CD4-positive, alpha-beta T cell treated with Interleukin-10 for 1 hour (primary cell): ENCODE results near the gene MED26.
A peak's percentile ranks its signal among the peaks of the same experiment; 100 is the strongest.

Source experiments
- DNase-seq: peaks from one replicate; pipeline ENCODE4 v3.0.0-alpha.2; 2020

The MED26 gene

GRCh38 chr19:16609511-16610200 is 18.3 kb downstream of the MED26 start:
- no peak for DNase-seq

DNA sequence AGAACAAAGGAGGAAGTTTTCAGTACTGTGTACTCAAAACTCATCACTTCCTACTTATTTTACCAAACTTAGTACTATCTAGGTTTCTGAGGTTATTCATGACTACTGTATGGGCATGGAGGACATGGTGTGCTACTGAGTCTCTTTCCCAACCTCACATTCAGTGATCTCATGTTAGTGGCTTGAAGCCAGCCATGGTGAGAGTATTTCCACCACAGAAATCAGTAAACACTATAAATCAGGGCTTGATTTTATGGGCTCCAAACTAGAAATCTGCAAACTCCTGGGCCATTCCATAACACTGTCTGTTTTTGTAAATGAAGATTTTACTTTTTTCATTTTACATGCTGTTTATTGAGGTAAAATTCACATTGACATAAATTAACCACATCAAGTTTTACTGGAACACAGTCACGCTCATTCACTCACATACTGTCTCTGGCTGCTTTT is 19.7 kb downstream of the MED26 start:
- DNase-seq = no peak

DNA sequence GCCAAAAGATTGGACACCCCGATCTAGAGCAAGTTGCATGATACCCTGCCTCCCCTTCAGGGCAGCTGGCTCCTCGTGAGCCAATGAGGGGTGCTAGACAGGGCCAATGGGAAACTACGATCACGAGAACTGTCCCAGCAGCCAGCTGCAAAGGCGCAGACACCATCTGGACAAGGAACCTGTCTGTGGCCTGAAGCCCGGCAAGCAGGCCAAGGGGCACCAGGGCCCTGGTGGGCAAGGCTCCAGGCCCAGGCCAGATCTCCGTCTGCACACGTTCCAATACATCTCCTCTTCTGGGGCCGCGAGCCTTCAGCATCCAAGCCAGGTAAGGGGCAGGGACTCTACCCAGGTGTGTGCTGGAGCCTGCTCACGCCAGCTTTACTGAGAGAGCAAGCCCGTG is 20.2 kb downstream of the MED26 start:
- DNase-seq = no peak

DNA sequence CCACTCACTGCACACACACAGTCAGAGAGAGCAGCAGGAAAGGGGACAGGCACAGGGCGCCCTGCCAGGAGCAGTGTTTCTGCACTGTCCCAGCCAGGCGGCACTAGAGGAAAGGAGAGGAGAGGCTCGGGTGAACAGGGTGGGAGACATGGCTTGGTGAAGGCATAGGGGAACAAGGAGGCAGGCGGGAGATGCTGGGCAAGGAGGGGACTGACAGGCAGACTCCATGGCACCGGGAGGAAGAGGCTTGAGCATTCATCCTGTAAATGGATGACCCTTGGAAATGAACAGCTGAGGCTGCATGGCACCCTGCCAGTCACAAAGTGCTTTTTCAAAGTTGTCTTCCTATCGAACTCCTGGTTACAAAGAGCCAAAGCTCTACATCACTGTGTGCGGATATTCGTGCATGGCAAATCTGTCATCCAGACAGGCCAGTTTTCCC is 22.4 kb downstream of the MED26 start:
- no peak for DNase-seq

DNA sequence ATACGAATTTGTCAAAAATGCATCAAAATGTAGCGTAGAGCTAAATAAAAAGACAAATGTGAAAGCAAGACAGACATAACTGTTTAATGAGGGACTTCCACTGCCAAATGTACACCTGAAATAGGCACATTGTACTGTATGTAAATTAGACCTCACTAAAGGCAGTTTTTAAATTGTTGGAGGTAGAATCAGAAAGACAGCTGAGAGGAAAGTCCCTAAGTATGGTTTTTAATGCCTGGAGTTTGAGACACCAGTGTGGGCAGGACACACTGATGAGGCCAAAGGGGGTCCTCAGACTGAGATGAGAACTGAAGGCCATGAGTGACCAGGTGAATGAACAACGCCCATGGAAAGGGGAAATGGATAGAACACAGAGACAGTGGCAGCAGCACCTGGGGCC is 22.9 kb downstream of the MED26 start:
- no peak for DNase-seq

- DNase-seq = no peak
Observed at GRCh38 chr19:16604615-16605014, 23.4 kb downstream of the MED26 start.

DNA sequence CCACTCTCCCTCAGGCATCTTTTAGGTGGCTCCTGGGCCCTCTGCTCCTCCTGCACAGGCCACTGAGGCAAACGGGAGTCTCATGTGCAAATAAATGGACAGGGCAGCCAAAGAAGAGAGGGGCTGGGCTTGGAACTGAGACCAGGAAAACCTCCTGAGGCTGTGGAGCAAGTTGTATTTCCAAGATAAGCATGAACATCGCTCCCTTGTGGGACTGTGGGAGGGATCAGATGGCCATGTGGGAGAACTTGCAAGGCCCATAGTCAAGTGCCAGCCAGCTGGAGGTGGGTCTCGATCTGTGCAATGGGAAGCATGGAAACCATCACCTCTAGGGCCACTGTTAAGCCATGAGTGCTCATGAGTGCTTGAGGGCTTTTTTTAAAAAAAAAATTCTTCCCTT is 24.9 kb downstream of the MED26 start:
- no peak for DNase-seq

DNA sequence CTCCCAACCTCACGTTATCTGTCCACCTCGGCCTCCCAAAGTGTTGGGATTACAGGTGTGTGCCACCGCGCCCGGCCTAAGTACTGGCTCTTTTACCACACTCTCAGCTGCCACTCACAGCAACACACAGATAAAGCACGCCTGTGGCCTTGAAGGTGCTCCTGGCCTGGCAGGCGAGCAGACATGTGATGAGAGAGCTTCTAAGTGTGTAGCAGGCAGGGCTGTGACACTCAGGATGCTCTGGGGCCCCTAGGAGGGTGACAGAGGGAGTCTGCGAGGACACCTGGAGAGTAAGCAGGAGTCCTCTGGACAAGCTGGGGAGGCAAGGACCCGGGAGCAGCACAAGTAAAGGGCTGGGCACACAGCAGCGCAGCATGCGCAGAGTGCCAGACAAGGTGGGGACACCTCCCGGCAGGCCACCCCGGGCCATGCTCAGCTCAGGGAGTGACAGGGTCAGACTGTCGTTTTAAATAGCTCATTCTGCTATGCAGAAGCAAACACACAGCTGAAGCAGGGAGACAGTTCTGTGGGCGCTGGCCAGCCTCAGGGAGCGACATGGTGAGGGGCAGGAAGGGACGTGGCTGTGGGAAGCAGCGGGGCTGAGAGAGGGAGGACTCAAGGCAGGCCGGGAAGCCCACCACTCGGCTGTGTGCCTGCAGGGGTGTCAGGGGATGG is 26.5 kb downstream of the MED26 start:
- DNase-seq = no peak

DNA sequence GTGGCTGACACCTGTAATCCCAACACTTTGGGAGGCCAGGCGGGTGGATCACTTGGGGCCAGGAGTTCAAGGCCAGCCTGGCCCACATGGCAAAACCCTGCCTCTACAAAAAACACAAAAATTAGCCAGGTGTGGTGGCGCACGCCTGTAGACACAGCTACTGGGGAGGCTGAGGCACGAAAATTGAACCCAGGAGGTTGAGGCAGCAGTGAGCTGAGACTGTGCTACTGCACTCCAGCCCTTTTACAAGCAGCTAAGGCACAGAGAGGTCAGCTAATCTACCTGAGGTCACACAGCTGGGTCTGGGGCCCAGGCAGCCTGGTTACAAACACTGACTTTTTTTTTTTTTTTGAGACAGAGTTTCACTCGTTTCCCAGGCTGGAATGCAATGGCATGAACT is 27.2 kb downstream of the MED26 start:
- no peak for DNase-seq

DNA sequence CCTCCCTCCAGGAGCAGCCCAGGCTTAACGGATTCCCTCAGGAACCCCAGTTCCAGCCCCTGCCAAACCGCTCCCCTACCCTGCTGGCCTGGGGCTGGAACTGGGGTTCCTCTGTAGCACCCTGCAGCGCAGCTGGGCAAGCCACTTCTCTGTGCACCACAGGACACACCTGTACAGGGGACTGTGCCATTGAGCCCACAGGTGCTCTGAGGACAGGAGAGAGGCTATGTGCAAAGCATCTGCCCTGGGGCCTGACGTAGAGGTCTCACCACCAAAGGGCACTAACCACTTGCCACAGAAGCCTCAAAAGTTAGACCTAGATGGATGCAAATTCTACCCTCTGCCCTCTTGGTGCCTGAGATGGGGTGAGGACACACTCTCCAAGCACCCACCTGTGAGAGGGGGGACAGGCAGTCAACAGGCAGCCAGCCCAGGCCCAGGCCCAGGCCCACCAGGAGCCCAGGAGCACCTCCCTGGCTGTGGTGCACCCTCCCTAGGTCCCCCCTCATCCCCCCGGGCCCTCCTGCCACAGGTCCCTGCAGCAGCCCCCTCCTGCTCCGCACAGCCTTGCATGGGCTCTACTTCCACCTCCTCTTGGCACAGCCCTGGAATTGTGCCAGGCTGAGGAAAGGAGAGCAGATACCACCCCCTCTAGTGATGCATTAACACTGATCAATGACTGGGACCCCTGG is 28.2 kb downstream of the MED26 start:
- no peak for DNase-seq

- DNase-seq = no peak
Observed at GRCh38 chr19:16598848-16599247, 29.2 kb downstream of the MED26 start.

- DNase-seq = no peak
Observed at GRCh38 chr19:16596399-16596798, 31.6 kb downstream of the MED26 start.

DNA sequence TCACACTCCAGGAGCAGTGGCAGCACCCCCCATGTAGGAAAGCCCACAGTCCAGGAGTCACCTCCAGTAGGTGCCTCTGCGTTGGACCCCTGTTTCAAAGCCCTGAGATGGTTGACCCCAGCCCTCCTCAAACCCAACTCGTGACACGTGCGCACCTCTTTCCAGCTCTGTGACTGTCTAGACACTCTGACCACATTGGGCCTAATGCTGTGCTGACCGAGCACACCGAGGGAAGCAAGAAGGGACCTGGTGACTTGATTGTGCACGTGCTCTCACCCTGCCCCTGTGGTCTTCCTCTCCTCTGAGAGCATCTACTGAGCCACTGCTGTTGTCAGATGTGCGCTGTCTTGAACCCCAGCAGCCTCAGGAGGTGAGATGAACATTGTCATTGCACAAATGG is 32.9 kb downstream of the MED26 start:
- DNase-seq = no peak

GRCh38 chr19:16594681-16595091 is 33.3 kb downstream of the MED26 start:
- peak; percentile 68 for DNase-seq

DNA sequence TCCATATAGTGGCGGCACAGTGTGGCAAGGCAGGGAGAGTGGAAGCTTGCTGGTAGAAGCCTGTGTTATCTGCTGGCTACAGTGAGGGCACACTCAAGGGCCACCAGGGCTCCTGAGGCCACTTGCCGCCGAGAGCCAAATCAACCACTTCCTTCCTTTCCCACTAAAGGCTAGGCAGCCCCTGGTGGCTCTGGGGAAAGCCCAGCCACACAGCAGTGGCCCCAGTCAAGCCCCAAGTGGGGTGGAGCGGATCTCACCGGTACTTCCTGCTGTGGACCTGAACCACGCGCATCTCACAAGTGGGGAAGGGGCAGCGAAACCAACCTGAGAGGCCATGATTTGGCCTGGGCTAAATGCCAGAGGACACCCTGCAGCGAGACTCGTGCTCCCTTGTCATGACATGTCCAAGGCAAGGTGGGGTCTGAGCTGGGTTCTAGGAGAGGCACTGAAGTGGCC is 33.8 kb downstream of the MED26 start:
- DNase-seq = peak; percentile 71

DNA sequence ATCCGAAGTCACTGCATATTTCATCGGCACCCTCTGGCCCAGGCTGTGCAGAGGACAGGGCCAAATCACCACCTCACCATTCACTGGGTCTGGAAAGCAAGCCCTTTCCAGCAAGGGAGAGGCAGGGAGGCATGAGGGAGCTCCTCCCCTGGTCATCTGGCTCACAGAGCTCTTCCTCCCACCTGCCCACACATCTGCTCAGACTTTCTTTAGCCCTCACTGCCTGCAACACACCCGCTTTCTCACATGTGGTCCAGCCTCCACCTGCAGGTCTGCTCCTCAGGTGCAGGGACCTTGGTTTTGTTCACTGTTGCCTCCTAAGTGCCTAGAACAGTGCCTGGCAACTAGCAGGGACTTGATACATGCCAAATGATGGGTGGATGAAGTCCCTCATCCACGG is 34.8 kb downstream of the MED26 start:
- DNase-seq = no peak

DNA sequence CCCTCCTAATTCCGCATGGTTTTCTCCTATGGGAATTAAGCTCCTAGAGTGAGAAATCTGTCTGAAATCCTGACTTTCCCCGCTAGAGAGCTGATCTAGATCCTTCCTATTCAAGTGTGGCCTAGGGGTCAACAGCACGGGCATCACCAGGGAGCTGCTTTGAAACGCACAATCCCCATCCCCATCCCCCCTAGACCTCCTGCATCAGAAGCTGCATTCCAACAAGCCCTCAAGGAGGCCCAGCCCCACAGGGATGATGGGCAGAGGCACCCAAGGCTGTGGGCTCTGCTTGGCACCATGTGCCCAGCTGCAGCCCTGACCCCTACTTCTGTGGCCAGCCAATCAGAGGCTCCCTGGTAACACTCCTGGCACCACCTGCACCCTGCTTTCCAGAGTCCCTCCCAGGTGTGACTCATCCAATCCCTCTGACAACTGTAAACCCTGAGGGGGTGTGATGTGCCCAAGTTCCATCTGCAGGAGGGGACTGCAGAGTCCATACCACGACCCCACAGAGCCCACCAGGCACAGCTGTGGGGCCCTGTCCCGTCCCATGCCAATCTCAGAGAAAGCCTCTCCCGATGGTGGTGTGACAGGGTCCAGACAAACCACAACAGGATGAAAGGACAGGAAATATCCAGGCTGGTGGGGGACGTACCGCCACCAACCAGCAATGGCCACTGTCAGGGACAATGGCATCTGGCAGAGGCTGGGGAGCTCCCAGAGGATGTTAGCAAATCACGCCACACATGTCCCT is 36.0 kb downstream of the MED26 start:
- DNase-seq = no peak

- DNase-seq = no peak
Observed at GRCh38 chr19:16590876-16591802, 36.9 kb downstream of the MED26 start.

DNA sequence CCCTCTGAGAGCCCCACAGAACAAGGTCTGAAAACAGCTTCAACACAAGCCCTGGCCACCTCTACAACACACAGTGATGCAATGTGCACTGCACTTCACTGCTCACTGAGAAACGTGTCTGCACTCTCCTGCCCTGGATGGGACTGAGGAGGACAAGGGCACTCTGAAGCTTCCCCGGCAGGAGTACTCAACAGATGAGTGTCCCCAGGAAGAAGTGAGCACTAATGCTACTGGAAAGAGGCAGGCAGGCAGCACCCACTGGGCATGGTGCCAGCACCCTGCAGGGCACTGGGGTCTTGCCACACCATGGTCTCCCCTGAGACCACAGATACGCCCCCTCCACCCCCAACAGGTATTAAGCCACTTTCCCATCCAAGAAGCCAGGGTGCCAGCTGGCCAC is 38.1 kb downstream of the MED26 start:
- no peak for DNase-seq

- DNase-seq = no peak
Observed at GRCh38 chr19:16588824-16589577, 39.0 kb downstream of the MED26 start.
